NCI-H1417 treated with DMSO at 0.1 percent for 48 hours (cell line): ENCODE measurements around the gene ALDH3B2.
A peak's percentile ranks its signal among the peaks of the same experiment; 100 is the strongest.
"Not testable (repeated sequence)": the region's sequence is repeated elsewhere in the genome, so short reads cannot be mapped to it uniquely, and the experiment has no call there.

Experiments
- DNase-seq: peaks from one replicate; lab custom pipeline; 2025; lab: John Stamatoyannopoulos, UW

ALDH3B2 gene

GRCh38 chr11:67642173-67643120 is 32.0 kb downstream of the ALDH3B2 start:
- DNase-seq, result no peak

- no peak for DNase-seq
Measured at GRCh38 chr11:67641338-67642172, 32.9 kb downstream of the ALDH3B2 start.

- DNase-seq, result no peak
Measured at GRCh38 chr11:67640758-67641337, 33.6 kb downstream of the ALDH3B2 start.

GRCh38 chr11:67640021-67640757 is 34.2 kb downstream of the ALDH3B2 start:
- DNase-seq, result no peak

GRCh38 chr11:67639438-67639859 is 35.0 kb downstream of the ALDH3B2 start, which contains the start of gene TBX10:
Gene TBX10, minus strand, starts transcription at chr11:67639763. Its CDS starts 291 bp downstream, at chr11:67639472.
- DNase-seq, result no peak

GRCh38 chr11:67638535-67639437 is 35.6 kb downstream of the ALDH3B2 start:
- no peak for DNase-seq

- not testable (repeated sequence) for DNase-seq
Measured at GRCh38 chr11:67637441-67637840, 37.0 kb downstream of the ALDH3B2 start.

GRCh38 chr11:67636962-67637361 is 37.5 kb downstream of the ALDH3B2 start:
- DNase-seq, result no peak

GRCh38 chr11:67635231-67635521 is 39.2 kb downstream of the ALDH3B2 start:
- DNase-seq, result no peak

- DNase-seq, result no peak
Measured at GRCh38 chr11:67634366-67635230, 39.8 kb downstream of the ALDH3B2 start.

- DNase-seq, result no peak
Measured at GRCh38 chr11:67633758-67634365, 40.6 kb downstream of the ALDH3B2 start.

GRCh38 chr11:67632982-67633755 is 41.3 kb downstream of the ALDH3B2 start:
- no peak for DNase-seq

- DNase-seq, result no peak
Measured at GRCh38 chr11:67632175-67632981, 42.0 kb downstream of the ALDH3B2 start.

- no peak for DNase-seq
Measured at GRCh38 chr11:67631853-67632174, 42.6 kb downstream of the ALDH3B2 start.

GRCh38 chr11:67631411-67631810 is 43.0 kb downstream of the ALDH3B2 start:
- DNase-seq, result no peak

GRCh38 chr11:67630943-67631331 is 43.5 kb downstream of the ALDH3B2 start:
- DNase-seq, result no peak

GRCh38 chr11:67630228-67630942 is 44.0 kb downstream of the ALDH3B2 start:
- DNase-seq, result peak; percentile 85
